GM12891 (cell line): ENCODE measurements around the gene KLHL14.

Source experiments
- POLR2A ChIP-seq: IDR thresholded peaks from 2 replicates; pipeline ENCODE4 v1.6.1; 2011; ENCODE audit warnings: low read depth, low read length, control low read depth
- SPI1 ChIP-seq: IDR thresholded peaks from 2 replicates; pipeline ENCODE4 v1.6.1; 2011; ENCODE audit warnings: low read depth, low read length, control low read depth

GRCh38 chr18:32668956-32669355, 103.9 kb downstream of the KLHL14 start:
- no peak for TF ChIP-seq POLR2A
- TF ChIP-seq SPI1 = no peak
